GM18498 (cell line): ENCODE measurements around the gene ZNF219.

Source experiments
- ATAC-seq: cut with Tn5 transposase; IDR thresholded peaks from one replicate; pipeline ENCODE4 v1.9.1; 2021; ENCODE audit warnings: mild to moderate bottlenecking, moderate library complexity; ENCODE audit not compliant: unreplicated experiment

Gene ZNF219

GRCh38 chr14:21098076-21098891 is at the start of gene ZNF219:
Gene ZNF219, minus strand, starts transcription at chr14:21098655. Its CDS starts 5,064 bp downstream, at chr14:21093591.
- no peak for ATAC-seq

- ATAC-seq, result no peak
Observed at GRCh38 chr14:21145437-21145836, 47.0 kb upstream of the ZNF219 start.

GRCh38 chr14:21142357-21142756 is 43.9 kb upstream of the ZNF219 start:
- no peak for ATAC-seq

- no peak for ATAC-seq
Observed at GRCh38 chr14:21136024-21136423, 37.6 kb upstream of the ZNF219 start.

GRCh38 chr14:21133901-21134300 is 35.4 kb upstream of the ZNF219 start:
- no peak for ATAC-seq

- ATAC-seq, result no peak
Observed at GRCh38 chr14:21123429-21123828, 25.0 kb upstream of the ZNF219 start.

GRCh38 chr14:21121122-21121521 is 22.7 kb upstream of the ZNF219 start:
- no peak for ATAC-seq

GRCh38 chr14:21120686-21121085 is 22.2 kb upstream of the ZNF219 start:
- no peak for ATAC-seq

GRCh38 chr14:21118933-21119332 is 20.5 kb upstream of the ZNF219 start:
- no peak for ATAC-seq

GRCh38 chr14:21113369-21113768 is 14.9 kb upstream of the ZNF219 start:
- ATAC-seq, result no peak

GRCh38 chr14:21112255-21112654 is 13.8 kb upstream of the ZNF219 start:
- no peak for ATAC-seq

- ATAC-seq, result peak; percentile 55
Observed at GRCh38 chr14:21109377-21110138, 11.1 kb upstream of the ZNF219 start.

GRCh38 chr14:21108791-21109190 is 10.3 kb upstream of the ZNF219 start:
- peak; percentile 25 for ATAC-seq

GRCh38 chr14:21107283-21107800 is 8.9 kb upstream of the ZNF219 start:
- no peak for ATAC-seq

- ATAC-seq, result no peak
Observed at GRCh38 chr14:21106498-21107282, 8.2 kb upstream of the ZNF219 start.

- no peak for ATAC-seq
Observed at GRCh38 chr14:21106176-21106497, 7.7 kb upstream of the ZNF219 start.

- ATAC-seq, result no peak
Observed at GRCh38 chr14:21105095-21105494, 6.6 kb upstream of the ZNF219 start.

GRCh38 chr14:21104448-21105060 is 6.1 kb upstream of the ZNF219 start:
- ATAC-seq, result peak; percentile 44

- peak; percentile 93 for ATAC-seq
Observed at GRCh38 chr14:21103710-21104447, 5.4 kb upstream of the ZNF219 start.

- ATAC-seq, result no peak
Observed at GRCh38 chr14:21103411-21103709, 4.9 kb upstream of the ZNF219 start.
